NCI-H2081 treated with DMSO at 0.1 percent for 48 hours (cell line): ENCODE results near the gene TMEM95.
"Not testable (repeated sequence)": the region's sequence is repeated elsewhere in the genome, so short reads cannot be mapped to it uniquely, and the experiment has no call there.

Experiments
- DNase-seq: peaks from one replicate; lab custom pipeline; 2025; lab: John Stamatoyannopoulos, UW

TMEM95 gene

DNA sequence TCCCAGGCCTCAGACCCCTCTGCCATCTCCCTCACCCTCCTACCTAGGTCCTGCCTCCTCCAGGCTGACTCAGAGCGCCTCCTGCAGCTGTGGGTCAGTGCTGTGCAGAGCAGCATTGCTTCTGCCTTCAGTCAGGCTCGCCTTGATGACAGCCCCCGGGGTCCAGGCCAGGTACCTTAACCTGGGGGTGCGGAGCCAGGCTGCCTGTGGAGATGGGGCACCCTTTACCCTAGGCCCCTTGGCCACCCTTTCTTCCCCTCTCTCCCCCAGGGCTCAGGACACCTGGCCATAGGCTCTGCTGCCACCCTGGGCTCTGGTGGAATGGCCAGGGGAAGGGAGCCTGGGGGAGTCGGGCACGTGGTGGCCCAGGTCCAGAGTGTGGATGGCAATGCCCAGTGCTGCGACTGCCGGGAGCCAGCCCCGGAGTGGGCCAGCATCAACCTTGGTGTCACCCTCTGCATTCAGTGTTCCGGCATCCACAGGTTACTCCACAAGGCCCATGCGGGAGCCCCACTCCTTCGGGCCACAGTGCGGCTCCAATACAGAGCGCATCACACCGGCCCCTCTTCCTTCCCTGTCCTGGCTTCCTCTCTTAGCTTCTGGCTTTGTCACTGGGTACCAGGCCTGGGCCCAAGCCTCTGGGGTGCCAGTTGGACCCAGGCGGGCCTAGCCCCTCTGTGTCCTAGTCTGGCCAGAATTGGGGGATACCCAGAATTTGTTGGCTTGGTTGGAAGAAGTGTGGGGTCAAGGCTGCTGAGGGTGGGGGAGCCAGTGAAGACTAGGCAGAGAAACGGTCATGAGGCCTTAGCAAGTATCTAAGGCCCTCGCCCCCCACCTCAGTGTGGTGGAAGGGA, 8.0 kb upstream of the TMEM95 start:
- DNase-seq = no peak

DNA sequence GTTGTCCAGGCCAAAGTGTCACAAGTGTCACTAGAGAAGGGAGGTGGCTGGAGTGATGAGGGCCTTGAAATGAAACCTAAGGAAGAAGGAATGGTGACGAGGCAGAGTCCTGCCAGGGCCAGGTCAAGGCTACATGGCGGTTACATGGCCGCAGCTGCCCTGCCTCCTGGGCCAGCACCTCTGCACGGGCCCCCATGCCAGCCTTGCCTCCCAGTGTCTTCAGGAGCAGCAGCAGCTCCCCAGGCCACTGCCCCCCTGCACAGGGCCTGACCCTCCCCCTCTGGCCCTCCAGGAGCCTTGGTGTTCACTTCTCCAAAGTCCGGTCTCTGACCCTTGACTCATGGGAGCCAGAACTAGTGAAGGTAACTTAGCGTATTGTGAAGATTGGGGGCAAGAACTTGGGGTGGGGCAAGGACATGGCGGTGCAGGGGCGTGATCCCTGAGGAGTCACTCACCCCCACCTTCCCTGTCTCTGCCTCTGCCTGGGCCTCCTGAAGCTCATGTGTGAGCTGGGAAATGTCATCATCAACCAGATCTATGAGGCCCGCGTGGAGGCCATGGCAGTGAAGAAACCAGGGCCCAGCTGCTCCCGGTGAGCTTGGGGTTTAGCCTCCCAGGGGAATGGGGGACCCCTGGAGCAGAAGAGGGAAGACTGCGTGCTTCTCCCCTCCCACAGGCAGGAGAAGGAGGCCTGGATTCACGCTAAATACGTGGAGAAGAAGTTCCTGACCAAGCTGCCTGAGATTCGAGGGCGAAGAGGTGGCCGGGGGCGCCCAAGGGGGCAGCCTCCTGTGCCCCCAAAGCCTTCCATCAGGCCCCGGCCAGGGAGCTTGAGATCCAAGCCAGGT, 7.1 kb upstream of the TMEM95 start:
- no peak for DNase-seq

DNA sequence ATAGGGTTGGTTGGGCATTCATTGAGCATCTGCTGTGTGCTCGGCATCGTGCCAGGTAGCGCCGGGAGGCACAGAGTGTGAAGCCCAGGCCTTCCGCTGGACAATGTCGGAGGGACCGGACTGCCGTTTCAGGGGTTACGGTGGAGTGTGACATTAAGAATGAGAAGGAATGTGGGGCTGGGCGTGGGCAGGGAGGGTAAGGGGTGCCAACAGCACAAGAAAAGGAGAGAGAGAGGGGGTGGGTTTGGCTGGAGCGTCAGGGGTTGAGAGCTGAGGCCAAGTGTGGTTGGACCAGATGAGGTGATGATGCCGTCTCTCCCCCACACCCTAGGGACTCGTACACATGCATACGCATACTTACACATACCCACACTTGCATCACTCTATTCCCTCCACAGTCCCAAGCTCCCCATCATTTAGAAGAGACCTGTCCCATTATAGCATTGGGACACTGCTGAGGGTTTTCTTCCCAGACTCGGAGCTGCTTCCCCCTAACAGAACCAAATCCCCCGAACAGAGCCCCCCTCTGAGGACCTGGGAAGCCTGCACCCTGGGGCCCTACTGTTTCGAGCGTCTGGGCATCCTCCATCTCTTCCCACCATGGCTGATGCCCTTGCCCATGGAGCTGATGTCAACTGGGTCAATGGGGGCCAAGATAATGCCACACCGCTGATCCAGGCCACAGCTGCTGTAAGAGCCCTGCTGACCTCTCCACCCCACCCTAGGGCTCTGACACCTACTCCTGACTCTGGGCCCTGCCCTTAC, 6.3 kb upstream of the TMEM95 start:
- DNase-seq = no peak

DNA sequence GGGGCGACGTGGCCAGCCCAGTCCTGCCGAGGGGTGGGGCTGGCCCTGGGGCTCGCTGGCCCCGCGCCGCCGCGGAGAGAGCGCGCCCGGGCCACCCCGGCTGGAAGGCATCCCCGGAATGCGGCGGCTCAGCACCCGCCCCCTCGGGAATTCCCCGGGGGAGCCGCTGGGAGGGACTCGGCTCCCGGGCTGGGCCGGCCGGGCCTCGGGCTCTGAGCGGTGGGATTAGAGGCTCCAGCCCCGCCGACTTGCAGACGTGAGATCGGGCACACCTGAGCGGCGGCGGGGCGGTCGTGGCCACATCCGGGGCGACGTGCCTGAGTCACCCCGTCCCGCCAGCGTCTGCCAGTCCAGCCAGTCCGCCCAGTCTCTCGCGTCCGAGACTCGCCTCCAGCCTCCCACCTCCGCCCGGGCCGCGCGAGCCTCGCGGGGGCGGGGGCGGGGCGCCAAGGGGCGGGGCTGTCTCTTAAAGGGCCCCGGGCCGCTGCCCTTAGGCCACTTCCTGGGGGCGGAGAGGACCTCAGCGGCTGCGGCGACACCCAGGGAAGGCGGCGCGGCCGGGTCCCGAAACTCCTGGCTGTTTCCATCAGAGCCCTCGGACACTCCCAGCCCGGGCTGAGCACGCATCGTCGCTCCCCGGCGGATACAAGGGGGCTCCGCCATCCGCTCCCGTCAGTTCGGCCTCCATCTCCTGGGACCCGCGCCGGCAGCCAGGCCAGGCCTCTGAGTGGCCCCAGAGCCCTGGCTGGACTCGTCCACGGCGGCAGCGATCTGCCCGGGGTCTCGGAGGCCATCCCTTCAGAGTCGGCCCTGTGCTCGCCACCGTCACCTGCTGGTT, 3.1 kb upstream of the TMEM95 start, which contains the start of gene KCTD11:
KCTD11 (plus strand) TSS at position 498 of the 838 bp plus-strand sequence.
- DNase-seq = no peak

DNA sequence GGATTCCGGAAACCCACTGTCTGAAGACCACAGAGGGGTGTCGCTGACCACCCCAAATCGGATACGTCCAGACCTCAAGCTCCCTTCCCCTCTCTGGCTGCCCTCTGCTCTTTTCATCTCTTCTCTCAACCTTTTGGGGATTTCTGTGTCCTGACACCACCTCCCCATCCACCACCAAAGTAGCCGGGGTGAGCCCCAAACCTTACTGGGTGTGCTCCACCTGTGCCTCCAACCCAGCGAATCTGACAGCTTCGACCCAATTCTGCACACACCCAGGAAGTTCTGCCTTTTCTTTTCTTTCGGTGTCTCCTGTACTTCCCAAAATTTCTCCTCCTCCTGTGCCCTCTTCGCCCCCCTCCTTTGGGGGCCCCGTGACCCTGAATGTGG, 2.5 kb upstream of the TMEM95 start:
- no peak for DNase-seq

DNA sequence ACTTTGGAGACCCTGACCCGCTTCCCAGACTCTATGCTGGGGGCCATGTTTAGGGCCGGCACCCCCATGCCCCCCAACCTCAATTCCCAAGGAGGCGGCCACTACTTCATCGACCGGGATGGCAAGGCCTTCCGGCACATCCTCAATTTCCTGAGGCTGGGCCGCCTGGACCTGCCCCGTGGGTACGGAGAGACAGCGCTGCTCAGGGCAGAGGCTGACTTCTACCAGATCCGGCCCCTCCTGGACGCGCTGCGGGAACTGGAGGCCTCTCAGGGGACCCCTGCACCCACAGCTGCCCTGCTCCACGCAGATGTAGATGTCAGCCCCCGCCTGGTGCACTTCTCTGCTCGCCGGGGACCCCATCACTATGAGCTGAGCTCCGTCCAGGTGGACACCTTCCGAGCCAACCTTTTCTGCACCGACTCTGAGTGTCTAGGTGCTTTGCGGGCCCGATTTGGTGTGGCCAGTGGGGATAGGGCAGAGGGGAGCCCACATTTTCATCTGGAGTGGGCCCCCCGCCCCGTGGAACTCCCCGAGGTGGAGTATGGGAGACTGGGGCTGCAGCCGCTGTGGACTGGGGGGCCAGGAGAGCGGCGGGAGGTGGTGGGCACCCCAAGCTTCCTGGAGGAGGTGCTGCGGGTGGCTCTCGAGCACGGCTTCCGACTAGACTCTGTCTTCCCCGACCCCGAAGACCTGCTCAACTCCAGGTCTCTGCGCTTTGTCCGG, 1.9 kb upstream of the TMEM95 start:
- no peak for DNase-seq

DNA sequence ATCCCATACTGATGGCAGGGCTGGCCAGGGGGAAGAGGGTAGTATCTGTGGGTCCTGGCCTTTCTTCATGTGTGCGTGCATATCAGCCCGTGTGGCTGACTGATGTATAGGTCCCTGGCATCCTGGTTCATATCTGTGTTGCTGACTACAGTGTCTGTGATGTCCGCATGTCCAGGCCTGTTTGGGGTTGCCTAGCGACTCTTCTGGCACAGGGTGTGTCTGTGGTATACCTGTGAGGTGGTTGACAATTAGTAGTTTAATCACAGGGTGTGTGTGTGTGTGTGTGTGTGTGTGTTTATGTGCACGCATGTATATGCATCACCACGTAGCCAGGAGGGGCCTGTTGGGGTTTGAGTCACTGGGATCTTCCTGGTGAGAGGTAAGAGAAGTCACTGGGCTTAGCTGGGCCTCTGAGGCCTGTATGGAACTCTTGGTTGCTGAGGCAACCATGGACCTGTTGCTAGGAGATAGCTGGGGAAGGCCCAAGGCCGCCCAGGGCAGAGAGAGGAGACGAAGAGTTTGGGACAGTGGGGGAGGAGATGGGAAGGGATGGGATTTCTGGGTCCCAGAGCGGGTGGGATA, 603 bp upstream of the TMEM95 start:
- DNase-seq = no peak

DNA sequence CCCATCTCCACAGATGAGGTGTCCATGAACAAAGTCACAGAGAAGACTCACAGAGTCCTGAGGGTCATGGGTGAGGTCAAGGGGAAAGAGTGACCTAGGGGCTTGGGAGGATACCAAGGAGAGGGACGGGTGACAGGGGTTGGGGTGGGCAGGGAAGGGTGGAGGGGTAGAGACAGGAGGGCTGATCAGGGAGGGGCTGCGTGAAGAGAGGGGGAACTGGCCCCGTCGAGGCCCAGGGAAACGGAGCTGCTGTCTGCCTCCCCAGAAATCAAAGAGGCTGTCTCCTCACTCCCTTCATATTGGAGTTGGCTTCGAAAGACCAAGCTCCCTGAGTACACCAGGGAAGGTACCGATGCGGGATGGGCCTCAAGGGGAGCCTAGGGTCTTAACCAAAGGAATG, 617 bp downstream of the TMEM95 start:
- no peak for DNase-seq

DNA sequence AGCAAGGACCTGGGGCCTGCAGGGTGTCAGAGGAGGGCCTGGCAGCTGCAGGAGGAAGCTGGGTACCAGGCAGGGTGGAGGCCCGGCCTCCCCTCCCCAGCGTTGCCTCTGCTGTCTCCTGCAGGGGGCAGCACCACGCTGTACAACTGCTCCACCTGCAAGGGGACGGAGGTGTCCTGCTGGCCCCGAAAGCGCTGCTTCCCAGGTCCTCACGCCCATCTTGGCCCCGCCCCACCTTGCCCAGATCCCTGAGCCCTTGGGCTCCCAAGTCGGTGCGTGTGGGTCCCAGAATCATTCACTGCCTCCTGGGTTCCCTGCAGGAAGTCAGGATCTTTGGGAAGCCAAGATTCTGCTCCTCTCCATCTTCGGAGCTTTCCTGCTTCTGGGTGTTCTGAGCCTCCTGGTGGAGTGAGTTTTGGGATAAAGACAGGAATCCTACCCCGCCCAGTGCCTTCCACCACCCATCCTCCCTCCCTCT, 1.2 kb downstream of the TMEM95 start:
- DNase-seq = no peak

DNA sequence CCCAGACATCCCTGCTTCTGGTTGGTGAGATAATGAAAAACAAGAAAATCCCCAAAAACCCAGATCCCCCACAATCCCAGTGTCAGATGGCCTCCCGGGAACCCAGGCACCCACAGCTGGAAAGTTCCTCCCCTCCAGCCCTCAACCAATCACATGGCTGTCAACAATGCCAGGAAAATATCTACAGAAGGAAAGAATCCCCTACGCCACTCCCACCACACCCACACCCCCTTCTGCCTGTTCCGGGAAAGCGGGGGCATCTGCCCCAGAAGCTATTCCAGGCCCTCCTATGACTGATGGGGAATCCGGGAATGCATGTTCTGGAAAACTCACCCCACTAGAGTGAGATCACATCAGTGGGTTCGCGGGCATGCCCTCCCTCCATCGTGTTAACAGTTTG, 1.8 kb downstream of the TMEM95 start:
- no peak for DNase-seq

DNA sequence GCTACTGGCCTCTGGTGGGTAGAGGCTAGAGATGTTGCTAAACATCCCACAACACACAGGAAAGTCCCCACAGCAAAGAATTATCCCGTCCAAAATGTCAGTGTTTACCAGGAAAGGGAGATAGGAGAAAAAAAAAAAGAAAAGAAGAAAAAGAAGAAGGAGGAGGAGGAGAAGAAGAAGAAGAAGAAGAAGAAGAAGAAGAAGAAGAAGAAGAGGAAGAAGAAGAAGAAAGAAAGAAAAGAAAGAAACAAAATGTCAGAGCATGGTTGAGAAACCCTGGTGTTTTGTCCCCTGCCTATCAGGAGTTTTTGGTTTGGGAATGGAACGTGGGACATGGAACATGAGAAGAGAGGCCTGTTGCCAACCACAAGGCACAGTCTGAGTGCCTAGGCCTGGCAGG, 2.4 kb downstream of the TMEM95 start:
- DNase-seq = no peak

DNA sequence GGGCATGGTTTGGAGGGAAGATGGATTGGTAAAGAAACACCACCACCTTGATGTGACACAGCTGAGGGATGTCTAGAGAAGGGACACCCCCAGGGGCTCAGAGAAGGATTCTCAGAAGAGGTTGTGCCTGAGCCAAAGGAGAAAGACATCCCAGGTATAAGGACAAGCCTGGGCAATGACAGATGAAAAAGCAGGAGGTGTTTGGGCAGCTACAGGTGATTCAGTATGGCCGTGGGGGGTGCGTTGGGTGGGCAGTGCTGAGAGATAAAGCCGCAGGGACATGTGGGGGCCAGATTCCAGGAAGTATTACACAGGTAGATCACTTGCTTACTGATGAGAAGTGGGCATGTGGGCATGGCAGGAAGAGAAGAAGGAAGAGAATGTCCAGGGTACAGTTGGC, 7.0 kb downstream of the TMEM95 start:
- no peak for DNase-seq

DNA sequence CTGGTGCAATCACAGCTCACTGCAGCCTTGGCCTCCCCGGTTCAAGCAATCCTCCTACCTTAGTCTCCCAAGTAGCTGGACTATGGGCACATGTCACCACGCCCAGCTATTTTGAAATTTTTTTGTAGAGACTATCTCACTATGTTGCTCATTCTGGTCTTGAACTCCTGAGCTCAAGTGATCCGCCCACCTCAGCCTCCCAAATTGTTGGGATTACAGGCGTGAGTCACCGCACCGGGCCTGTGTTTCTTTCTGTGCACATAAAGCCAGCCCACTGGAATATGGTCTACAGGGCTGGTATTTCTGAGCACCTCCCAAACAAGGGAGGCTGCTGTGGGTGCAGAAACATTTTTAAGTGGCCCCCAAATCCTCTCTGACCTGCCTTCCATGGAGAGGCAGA, 8.4 kb downstream of the TMEM95 start:
- no peak for DNase-seq

DNA sequence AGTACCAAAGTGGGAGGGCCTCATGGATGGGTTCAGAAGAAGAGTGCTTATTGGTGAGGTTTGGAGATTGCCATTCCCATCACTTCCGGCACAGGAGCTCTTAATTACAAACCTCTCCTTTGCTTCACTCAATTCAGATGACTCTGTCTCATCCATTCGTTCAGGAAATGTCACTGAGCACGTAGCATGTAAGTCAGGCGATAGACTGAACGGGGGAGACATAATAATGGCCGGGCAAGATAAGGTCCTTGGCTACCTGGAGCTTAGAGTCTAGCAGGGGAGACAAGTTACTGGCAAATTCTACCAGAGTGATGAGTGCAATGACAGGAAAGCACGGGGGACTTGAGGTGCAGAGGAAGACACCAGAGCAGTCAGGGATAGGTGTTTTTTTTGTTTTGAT, 11.0 kb downstream of the TMEM95 start:
- not testable (repeated sequence) for DNase-seq

DNA sequence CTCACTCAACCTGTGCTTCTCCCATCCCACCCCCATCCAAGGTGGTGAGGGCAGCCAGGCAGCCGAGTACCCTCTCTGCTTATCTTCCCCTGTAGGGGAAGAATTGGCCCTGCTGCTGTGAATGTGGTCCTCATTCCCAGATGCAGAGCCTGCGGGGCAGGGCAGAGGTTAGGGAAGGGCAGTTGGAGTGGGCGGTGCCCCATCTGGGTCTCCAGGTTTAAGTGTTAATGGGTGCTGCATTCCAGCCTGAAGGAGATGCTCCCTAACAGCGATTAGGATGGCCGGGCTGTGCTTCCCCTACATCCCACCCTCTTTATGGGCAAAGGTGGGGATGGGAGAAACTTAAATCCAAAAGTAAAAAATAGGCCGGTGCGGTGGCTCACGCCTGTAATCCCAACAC, 12.1 kb downstream of the TMEM95 start:
- no peak for DNase-seq

DNA sequence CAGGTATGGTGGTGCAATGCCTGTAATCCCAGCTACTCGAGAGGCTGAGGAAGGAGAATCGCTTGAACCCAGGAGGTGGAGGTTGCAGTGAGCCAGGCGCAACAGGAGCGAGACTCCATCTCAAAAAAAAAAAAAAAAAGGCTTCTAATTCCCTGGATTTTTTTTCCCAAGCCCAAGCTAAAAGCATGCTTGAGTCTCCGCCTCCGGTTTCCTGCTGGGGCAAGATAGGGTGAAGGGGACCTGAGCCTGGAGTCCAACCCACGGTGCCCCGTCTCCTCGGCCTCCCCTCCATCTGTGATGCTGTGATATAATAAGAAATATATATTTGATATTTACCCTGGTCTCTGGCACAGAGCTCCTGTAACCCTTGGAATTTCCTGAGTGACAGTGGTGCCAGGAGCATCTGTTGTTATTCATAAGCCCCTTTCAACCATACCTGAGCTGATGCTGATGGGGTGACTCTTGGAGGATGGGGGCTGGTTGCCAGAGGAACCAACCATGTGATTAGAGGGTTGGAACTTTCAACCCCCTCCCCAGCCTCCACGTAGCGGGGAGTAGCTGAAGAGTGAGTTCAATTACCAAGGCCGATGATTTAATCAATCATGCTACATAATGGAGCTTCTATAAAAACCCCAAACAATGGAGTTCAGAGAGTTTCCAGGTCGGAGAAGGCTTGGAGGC, 13.1 kb downstream of the TMEM95 start:
- DNase-seq = no peak

DNA sequence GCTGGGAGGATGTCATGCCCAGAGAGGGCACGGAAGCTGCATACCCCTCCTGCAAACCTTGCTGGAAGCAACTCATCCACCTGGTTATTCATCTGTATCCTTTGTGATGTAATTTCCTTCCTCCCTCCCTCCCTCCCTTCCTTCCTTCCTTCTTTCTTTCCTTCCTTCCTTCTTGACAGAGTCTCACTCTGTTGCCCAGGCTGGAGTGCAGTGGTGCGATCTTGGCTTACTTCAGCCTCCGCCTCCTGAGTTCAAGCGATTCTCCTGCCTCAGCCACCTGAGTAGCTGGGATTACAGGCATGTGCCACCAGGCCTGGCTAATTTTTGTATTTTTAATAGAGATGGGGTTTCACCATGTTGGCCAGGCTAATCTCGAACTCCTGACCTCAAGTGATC, 13.6 kb downstream of the TMEM95 start:
- not testable (repeated sequence) for DNase-seq

DNA sequence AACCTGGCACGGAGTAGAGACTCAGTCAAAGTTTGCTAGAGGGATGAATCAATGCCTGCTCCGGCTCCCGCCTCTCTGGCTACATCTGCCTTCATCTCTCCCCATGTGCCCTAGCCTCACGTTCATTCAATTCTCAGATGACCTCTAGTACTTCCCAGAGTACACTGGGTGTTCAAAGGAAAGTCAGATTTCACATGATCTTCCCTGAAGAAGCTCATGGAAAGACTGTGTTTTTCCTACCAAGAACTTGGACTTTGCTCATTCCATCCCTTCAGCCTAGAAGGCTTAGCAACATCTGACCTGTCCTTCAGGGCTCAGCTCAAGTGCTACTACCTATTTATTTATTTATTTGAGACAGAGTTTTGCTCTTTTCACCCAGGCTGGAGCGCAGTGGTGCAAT, 14.9 kb downstream of the TMEM95 start:
- DNase-seq = no peak

DNA sequence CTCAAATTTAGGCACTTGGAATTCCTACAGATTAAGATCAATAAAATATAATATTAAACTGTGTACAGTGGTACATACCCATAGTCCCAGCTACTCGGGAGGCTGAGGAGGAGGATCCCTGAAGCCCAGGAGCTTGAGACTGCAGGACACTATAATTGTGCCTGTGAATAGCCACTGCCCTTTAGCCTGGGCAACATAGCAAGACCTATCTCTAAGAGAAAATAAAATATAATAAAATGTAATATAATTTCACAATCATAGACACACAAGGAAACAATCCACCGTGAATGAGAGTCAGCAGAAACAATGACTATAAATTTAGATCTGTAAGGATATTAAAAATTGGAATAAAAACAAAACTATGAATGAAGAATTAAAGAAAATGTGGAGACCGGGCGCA, 15.9 kb downstream of the TMEM95 start:
- DNase-seq = no peak

DNA sequence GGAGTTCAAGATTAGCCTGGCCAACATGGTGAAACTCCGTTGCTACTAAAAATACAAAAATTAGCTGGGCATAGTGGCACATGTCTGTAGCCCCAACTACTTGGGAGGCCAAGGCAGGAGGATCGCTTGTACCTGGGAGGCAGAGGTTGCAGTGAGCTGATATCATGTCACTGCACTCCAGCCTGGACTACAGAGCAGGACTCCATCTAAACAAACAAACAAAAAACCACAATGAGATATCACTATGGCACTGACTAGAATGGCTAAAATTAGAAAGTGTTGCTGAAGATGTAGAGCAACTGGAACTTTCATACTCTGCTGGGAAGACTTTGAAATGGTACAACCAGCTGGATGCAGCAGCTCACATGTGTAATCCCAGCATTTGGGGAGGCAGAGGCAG, 19.4 kb downstream of the TMEM95 start:
- DNase-seq = no peak
